Uterus (tissue), 2 donors: ENCODE measurements around the gene RPL22.

Source experiments
- CTCF ChIP-seq, 4 experiments: fragments of 200-600 bp in 2 of 4; fragments of 450-650 bp in 2 of 4; sonication (generic) in 2 of 4; IDR thresholded peaks; one replicate each; pipeline ENCODE4 v1.5.1; 2016 to 2019; ENCODE audit warnings: antibody characterized with exemption in 4 of 4, mild to moderate bottlenecking in 2 of 4, moderate library complexity in 1 of 4
- POLR2A ChIP-seq, 2 donors: fragments of 450-650 bp; IDR thresholded peaks; one replicate each; pipeline ENCODE4 v1.6.1; 2016; ENCODE audit warnings: antibody characterized with exemption in 2 of 2, mild to moderate bottlenecking in 1 of 2, moderate library complexity in 1 of 2

DNA sequence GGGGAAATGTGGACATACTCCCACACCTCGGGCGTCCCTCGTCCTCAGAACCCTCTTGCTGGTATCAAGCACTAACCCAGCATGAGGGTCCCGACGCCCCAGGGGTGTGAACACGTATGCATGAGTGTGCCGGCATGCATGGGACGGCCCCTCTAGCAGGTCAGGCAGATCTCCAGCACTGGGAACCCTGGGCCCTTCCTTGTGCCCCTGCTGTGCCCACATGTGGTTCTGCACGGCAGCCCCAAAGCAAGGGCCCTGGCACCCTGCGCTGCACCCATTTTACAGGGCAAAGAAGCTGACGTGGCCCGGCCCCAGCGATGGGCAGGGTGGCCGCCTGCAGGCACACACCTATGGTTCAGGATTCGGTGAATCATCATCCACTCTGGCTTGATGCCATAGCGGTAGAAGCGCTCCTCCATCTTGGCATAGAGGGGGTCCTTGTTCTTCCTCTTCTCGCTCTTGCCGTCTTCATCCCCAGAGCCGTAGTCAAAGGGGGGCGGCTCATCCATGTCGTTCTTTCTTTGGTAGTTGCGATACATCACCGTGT is 53.5 kb downstream of the RPL22 start:
- TF ChIP-seq CTCF (IDR thresholded peaks at IDR 0.05) (no peak), POLR2A (IDR thresholded peaks at IDR 0.05) (no peak)
